ENCODE results near the gene UBE2U.

DNA sequence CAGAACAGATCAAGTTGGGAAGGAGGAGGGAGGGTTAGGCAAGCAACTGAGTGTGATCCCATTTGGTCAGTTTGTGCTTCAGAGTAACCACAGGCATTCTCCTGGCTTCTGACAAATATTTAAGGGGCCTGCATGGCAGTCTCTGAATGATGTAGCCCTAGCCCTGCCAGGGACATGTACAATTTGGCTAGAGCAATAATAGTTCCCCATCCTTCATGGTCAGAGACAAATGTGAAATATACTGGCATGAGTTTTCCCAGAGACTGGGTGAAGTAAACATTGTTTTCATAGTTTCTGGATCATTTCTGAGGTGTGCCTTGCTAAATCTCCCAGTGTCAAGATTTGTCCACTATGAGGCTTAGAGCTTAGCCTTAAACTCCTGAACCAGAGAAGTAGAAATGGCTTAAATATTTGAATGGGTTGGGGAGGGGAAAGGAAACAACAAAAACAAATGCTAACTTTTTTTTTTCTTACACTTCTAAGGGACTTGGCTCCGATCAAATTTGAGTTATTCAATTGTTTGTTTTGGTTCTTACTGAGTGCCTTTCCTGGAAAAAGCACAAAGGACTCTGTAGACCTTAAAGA is 42.0 kb upstream of the UBE2U start:
- no peak for TF ChIP-seq EZH2 (IDR thresholded peaks at IDR 0.05)
- TF ChIP-seq SP1 (IDR thresholded peaks at IDR 0.05; ENCODE audit: low read depth) = no peak
- no peak for TF ChIP-seq POLR2A (IDR thresholded peaks at IDR 0.05; ENCODE audit: borderline replicate concordance, extremely low read depth, insufficient read depth, insufficient read length)
- TF ChIP-seq, protein P1, sequence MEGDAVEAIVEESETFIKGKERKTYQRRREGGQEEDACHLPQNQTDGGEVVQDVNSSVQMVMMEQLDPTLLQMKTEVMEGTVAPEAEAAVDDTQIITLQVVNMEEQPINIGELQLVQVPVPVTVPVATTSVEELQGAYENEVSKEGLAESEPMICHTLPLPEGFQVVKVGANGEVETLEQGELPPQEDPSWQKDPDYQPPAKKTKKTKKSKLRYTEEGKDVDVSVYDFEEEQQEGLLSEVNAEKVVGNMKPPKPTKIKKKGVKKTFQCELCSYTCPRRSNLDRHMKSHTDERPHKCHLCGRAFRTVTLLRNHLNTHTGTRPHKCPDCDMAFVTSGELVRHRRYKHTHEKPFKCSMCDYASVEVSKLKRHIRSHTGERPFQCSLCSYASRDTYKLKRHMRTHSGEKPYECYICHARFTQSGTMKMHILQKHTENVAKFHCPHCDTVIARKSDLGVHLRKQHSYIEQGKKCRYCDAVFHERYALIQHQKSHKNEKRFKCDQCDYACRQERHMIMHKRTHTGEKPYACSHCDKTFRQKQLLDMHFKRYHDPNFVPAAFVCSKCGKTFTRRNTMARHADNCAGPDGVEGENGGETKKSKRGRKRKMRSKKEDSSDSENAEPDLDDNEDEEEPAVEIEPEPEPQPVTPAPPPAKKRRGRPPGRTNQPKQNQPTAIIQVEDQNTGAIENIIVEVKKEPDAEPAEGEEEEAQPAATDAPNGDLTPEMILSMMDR (IDR thresholded peaks at IDR 0.05 in 2 of 3, conservative IDR thresholded peaks at IDR 0.05 in 1 of 3; ENCODE audit: borderline replicate concordance in 1 of 3, insufficient read depth in 1 of 3, low read depth in 2 of 3, low read length in 2 of 3) = no peak
- no peak for TF ChIP-seq FOSL1 (IDR thresholded peaks at IDR 0.05; ENCODE audit: low read depth)
- TF ChIP-seq, protein P2, sequence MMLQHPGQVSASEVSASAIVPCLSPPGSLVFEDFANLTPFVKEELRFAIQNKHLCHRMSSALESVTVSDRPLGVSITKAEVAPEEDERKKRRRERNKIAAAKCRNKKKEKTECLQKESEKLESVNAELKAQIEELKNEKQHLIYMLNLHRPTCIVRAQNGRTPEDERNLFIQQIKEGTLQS (IDR thresholded peaks at IDR 0.05) = no peak
- TF ChIP-seq SRF (IDR thresholded peaks at IDR 0.05; ENCODE audit: low read depth) = no peak
- no peak for TF ChIP-seq ZNF274 (IDR thresholded peaks at IDR 0.05; ENCODE audit: low read depth, low read length)
- TF ChIP-seq POLR2AphosphoS5 (IDR thresholded peaks at IDR 0.05; ENCODE audit: low read depth, low read length) = no peak
- TF ChIP-seq RAD21 (IDR thresholded peaks at IDR 0.05; ENCODE audit: low read depth) = no peak
- TF ChIP-seq CEBPB (IDR thresholded peaks at IDR 0.05; ENCODE audit: low read depth) = no peak
- TF ChIP-seq EGR1 (IDR thresholded peaks at IDR 0.05; ENCODE audit: low read depth) = no peak
- no peak for TF ChIP-seq YY1 (IDR thresholded peaks at IDR 0.05; ENCODE audit: extremely low read depth, insufficient replicate concordance, low read depth, low read length)
